H1 (cell line): Measurements from ENCODE around the gene TFDP3. TPM values are rescaled to one million over a fixed set of nuclear protein-coding genes. Genes with fewer than 3 reads are reported as not detected.

Experiments used
- CTCF ChIA-PET: fragments of 300-600 bp; sonication (Branson Sonifier 250); formaldehyde crosslinking; loops from one replicate; lab custom pipeline; 2021; ENCODE audit not compliant: partially characterized antibody; lab: Charles Lee
- POLR2A ChIA-PET: fragments of 300-600 bp; sonication (Branson Sonifier 250); formaldehyde crosslinking; loops from one replicate; lab custom pipeline; 2021; ENCODE audit warnings: inconsistent platforms; ENCODE audit not compliant: partially characterized antibody; lab: Charles Lee
- DNase-seq, 2 experiments: peaks; one replicate each; pipeline versions ENCODE4 v3.0.0 to v3.0.0-alpha.2; 2010 to 2022; ENCODE audit warnings: low spot score in 2 of 2, low read depth in 1 of 2, mixed read lengths in 1 of 2
- FAIRE-seq: peaks from 2 replicates; lab custom pipeline; 2011; peaks lifted over from hg19 to GRCh38; lab: Jason Lieb, UNC
- H2AFZ ChIP-seq: 2 replicates; pipeline ENCODE4 v1.8.1; 2012; ENCODE audit warnings: low read length, inconsistent platforms
- H2AK5ac ChIP-seq: 2 replicates; pipeline ENCODE4 v1.6.1; 2013; ENCODE audit warnings: low read depth, low read length
- H2BK120ac ChIP-seq: replicated peaks from 2 replicates; pipeline ENCODE3; 2013; ENCODE audit warnings: low read depth, low read length, inconsistent platforms
- H2BK12ac ChIP-seq: 2 replicates; pipeline ENCODE4 v1.6.1; 2013; ENCODE audit warnings: low read depth, low read length
- H2BK15ac ChIP-seq: 2 replicates; pipeline ENCODE4 v1.6.1; 2013; ENCODE audit warnings: low read length
- H2BK20ac ChIP-seq: 2 replicates; pipeline ENCODE4 v1.6.1; 2013; ENCODE audit warnings: low read length
- H2BK5ac ChIP-seq: 2 replicates; pipeline ENCODE4 v1.6.1; 2013; ENCODE audit warnings: low read depth, low read length
- H3K14ac ChIP-seq: 2 replicates; pipeline ENCODE4 v1.6.1; 2013; ENCODE audit warnings: inconsistent platforms; ENCODE audit not compliant: insufficient read length
- H3K18ac ChIP-seq: 2 replicates; pipeline ENCODE4 v1.6.1; 2013; ENCODE audit warnings: low read length; ENCODE audit errors: extremely low read depth
- H3K23ac ChIP-seq: 2 replicates; pipeline ENCODE4 v1.6.1; 2013; ENCODE audit warnings: inconsistent platforms; ENCODE audit not compliant: insufficient read length
- H3K23me2 ChIP-seq: 2 replicates; pipeline ENCODE4 v1.6.1; 2013; ENCODE audit warnings: low read depth, low read length
- H3K27ac ChIP-seq: 2 replicates; pipeline ENCODE4 v1.6.1; 2011; ENCODE audit warnings: low read depth, low read length, inconsistent platforms
- H3K27me3 ChIP-seq, 4 experiments: replicated peaks in 1 of 4; 1 replicate in 1 of 4; 2 replicates in 3 of 4; pipeline versions ENCODE4 v1.6.1 to v1.8.1; 2011 to 2013; ENCODE audit warnings: low read length in 3 of 4, mild to moderate bottlenecking in 3 of 4, inconsistent platforms in 2 of 4, mixed read lengths in 2 of 4, moderate library complexity in 1 of 4; ENCODE audit not compliant: control insufficient read depth in 3 of 4, insufficient read depth in 3 of 4; ENCODE audit errors: extremely low read depth in 1 of 4
- H3K36me3 ChIP-seq, 4 experiments: 2 replicates each; pipeline versions ENCODE4 v1.6.1 to v1.8.1; 2011 to 2013; ENCODE audit warnings: mild to moderate bottlenecking in 4 of 4, low read length in 3 of 4, moderate library complexity in 2 of 4, control low read depth in 1 of 4, inconsistent platforms in 1 of 4; ENCODE audit not compliant: insufficient read depth in 4 of 4, control insufficient read depth in 2 of 4
- H3K4ac ChIP-seq: replicated peaks from 2 replicates; pipeline ENCODE3; 2013; ENCODE audit warnings: low read length, low read depth, mixed read lengths, inconsistent platforms; ENCODE audit not compliant: insufficient read length
- H3K4me1 ChIP-seq, 4 experiments: replicated peaks in 1 of 4; 1 replicate in 1 of 4; 2 replicates in 3 of 4; pipeline versions ENCODE4 v1.6.1 to v1.8.1; 2011 to 2013; ENCODE audit warnings: low read length in 3 of 4, inconsistent platforms in 2 of 4, mixed read lengths in 1 of 4; ENCODE audit not compliant: insufficient read depth in 4 of 4, control insufficient read depth in 3 of 4
- H3K4me2 ChIP-seq, 2 experiments: 2 replicates each; pipeline versions ENCODE4 v1.6.1 to v1.8.1; 2011 to 2013; ENCODE audit warnings: low read depth in 2 of 2, low read length in 2 of 2, control low read depth in 1 of 2, inconsistent platforms in 1 of 2, mild to moderate bottlenecking in 1 of 2; ENCODE audit not compliant: insufficient read depth in 1 of 2
- H3K4me3 ChIP-seq, 4 experiments: fragments of 200-600, 300-600 bp in 1 of 4; sonication (generic), shearing (Covaris generic), sonication (Bioruptor Twin) in 1 of 4; 2 replicates each; pipeline versions ENCODE4 v1.5.1 to v1.8.1; 2011 to 2016; ENCODE audit warnings: low read length in 4 of 4, low read depth in 3 of 4, control low read depth in 2 of 4, inconsistent platforms in 2 of 4, mild to moderate bottlenecking in 2 of 4, mixed read lengths in 1 of 4, moderate library complexity in 1 of 4; ENCODE audit not compliant: insufficient read depth in 2 of 4; ENCODE audit errors: extremely low read depth in 1 of 4
- H3K56ac ChIP-seq: replicated peaks from 2 replicates; pipeline ENCODE3; 2013; ENCODE audit warnings: low read depth, mild to moderate bottlenecking, mixed read lengths, low read length, inconsistent platforms; ENCODE audit not compliant: insufficient read length
- H3K79me1 ChIP-seq: 2 replicates; pipeline ENCODE4 v1.6.1; 2013; ENCODE audit warnings: low read depth, low read length, control low read depth
- H3K79me2 ChIP-seq, 2 experiments: 2 replicates each; pipeline versions ENCODE4 v1.6.1 to v1.8.1; 2012 to 2013; ENCODE audit warnings: low read length in 2 of 2, mild to moderate bottlenecking in 2 of 2, inconsistent platforms in 1 of 2; ENCODE audit not compliant: insufficient read depth in 2 of 2, control insufficient read depth in 1 of 2
- H3K9ac ChIP-seq, 4 experiments: replicated peaks in 1 of 4; 1 replicate in 1 of 4; 2 replicates in 3 of 4; pipeline versions ENCODE4 v1.6.1 to v1.8.1; 2011 to 2013; ENCODE audit warnings: low read depth in 3 of 4, low read length in 3 of 4, control low read depth in 2 of 4, mild to moderate bottlenecking in 2 of 4, moderate library complexity in 2 of 4, inconsistent platforms in 1 of 4; ENCODE audit errors: extremely low read depth in 1 of 4
- H3K9me3 ChIP-seq, 2 experiments: 2 replicates each; pipeline versions ENCODE4 v1.6.1 to v1.8.1; 2012 to 2013; ENCODE audit warnings: mild to moderate bottlenecking in 2 of 2, moderate library complexity in 2 of 2, control low read depth in 1 of 2, inconsistent platforms in 1 of 2, low read depth in 1 of 2, low read length in 1 of 2, mixed read lengths in 1 of 2; ENCODE audit not compliant: insufficient read depth in 2 of 2
- H4K20me1 ChIP-seq, 2 experiments: replicated peaks in 1 of 2; 2 replicates each; pipeline versions ENCODE3 to v1.8.1; 2011 to 2013; ENCODE audit warnings: inconsistent platforms in 2 of 2, low read length in 2 of 2, mild to moderate bottlenecking in 1 of 2; ENCODE audit not compliant: insufficient read depth in 2 of 2, control insufficient read depth in 1 of 2
- H4K5ac ChIP-seq: 2 replicates; pipeline ENCODE4 v1.6.1; 2013; ENCODE audit warnings: low read length, low read depth, mixed read lengths, inconsistent platforms; ENCODE audit not compliant: insufficient read length
- H4K8ac ChIP-seq: 2 replicates; pipeline ENCODE4 v1.8.0; 2013; ENCODE audit warnings: mild to moderate bottlenecking, moderate library complexity, low read length, inconsistent platforms; ENCODE audit not compliant: insufficient read depth; ENCODE audit errors: extremely low read depth
- H4K91ac ChIP-seq: replicated peaks from 2 replicates; pipeline ENCODE3; 2013; ENCODE audit warnings: low read length, mixed read lengths, inconsistent platforms; ENCODE audit not compliant: insufficient read length
- HDAC6 ChIP-seq: IDR thresholded peaks from one replicate; pipeline ENCODE4 v1.7.1; 2012; ENCODE audit warnings: low read depth, mild to moderate bottlenecking, inconsistent platforms, low read length, moderate library complexity
- KDM5A ChIP-seq: fragments of 200-600 bp; IDR thresholded peaks from 2 replicates; pipeline ENCODE4 v1.7.1; 2012; ENCODE audit warnings: mild to moderate bottlenecking, low read length, inconsistent platforms, mixed read lengths
- POLR2AphosphoS5 ChIP-seq: IDR thresholded peaks from 2 replicates; pipeline ENCODE4 v1.6.1; 2011; ENCODE audit warnings: low read depth, low read length
- SP1 ChIP-seq: IDR thresholded peaks from 2 replicates; pipeline ENCODE4 v1.6.1; 2011; ENCODE audit warnings: low read depth, low read length
- WGBS, 2 experiments: shearing (Covaris generic) in 1 of 2; methylation state at CpG; one replicate each; pipeline versions ENCODE4 v1.1.6 to v1.1.7; 2013 to 2015; ENCODE audit warnings: low lambda C conversion rate in 2 of 2, mixed read lengths in 2 of 2, inconsistent platforms in 1 of 2, low coverage in 1 of 2, missing lambda C conversion rate in 1 of 2; ENCODE audit not compliant: insufficient replicate concordance in 2 of 2, insufficient coverage in 1 of 2, insufficient read length in 1 of 2; ENCODE audit errors: extremely low coverage in 1 of 2, missing lambda C conversion rate in 1 of 2; 5-methylcytosine and 5-hydroxymethylcytosine counted together
- polyA plus RNA-seq, 7 experiments: library from polyadenylated mRNA; depleted of rRNA in 3 of 7; stranded (reverse) in 5 of 7; unstranded in 2 of 7; fragments of >200 nt in 5 of 7; fragments of 200-250 nt in 2 of 7; gene quantifications; 1 replicate in 5 of 7; 2 replicates in 1 of 7; 4 replicates in 1 of 7; pipeline versions ENCODE4 v1.2.1 to v1.2.3, GENCODE V29; 2011 to 2013; ENCODE audit warnings: missing spikeins in 2 of 7, mixed read lengths in 2 of 7
- total RNA-seq: library from RNA; stranded (reverse); fragmentation: NEBNext Ultra II Directional; extraction: Animal tissue kit (Norgen Biotek cat#: 25700); gene quantifications from 2 replicates; pipeline ENCODE4 v1.2.1, GENCODE V29; 2021

Gene TFDP3
- total and polyA plus RNA-seq, 2 of the 8 experiments (the other 6 are each of a cell fraction or from before 2014, with no cell fraction given), result not detected

DNA sequence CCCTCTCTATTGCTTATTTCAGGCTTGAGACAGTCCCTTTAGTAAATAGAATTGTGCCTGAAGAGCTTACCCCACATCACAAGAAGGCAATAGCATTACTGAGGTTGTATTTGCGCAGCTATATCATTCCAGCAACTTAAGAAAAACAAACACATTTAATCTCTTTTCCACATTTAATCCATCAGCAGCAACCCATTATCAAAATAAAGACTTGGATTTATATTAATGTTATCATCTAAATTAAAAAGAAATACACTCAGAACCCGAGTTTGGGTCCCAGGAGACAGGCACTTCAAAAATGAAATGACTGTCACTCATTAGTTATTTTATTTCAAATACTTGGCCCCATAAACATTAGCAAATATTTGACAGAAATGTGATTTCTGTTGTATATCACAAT is 10.4 kb downstream of the TFDP3 start:
- H4K8ac ChIP-seq, result no peak overlapping the region
- H2AFZ ChIP-seq, result no peak overlapping the region
- H3K27ac ChIP-seq, result no peak overlapping the region
- TF ChIP-seq HDAC6, result no peak
- TF ChIP-seq POLR2AphosphoS5, result no peak
- TF ChIP-seq KDM5A, result no peak
- no peak for TF ChIP-seq SP1
- no peak overlapping the region for H3K9ac ChIP-seq
- H3K79me1 ChIP-seq, result no peaks in the 10 kb centered on the region
- no peaks in the 10 kb centered on the region for H4K20me1 ChIP-seq
- FAIRE-seq (no peak), DNase-seq (no peak)
- no peak overlapping the region for H2BK15ac ChIP-seq
- no peaks in the 10 kb centered on the region for H3K27me3 ChIP-seq
- H3K36me3 ChIP-seq, result no peaks in the 10 kb centered on the region
- H3K4me1 ChIP-seq, result no peaks in the 10 kb centered on the region
- H2BK20ac ChIP-seq, result no peak overlapping the region
- H2BK120ac ChIP-seq, result no peak overlapping the region
- no peak overlapping the region for H2BK12ac ChIP-seq
- H4K5ac ChIP-seq, result no peak overlapping the region
- H3K79me2 ChIP-seq, result no peaks in the 10 kb centered on the region
- no peaks in the 10 kb centered on the region for H3K23me2 ChIP-seq
- no peaks in the 10 kb centered on the region for H3K9me3 ChIP-seq
- H2BK5ac ChIP-seq, result no peak overlapping the region
- no peak overlapping the region for H4K91ac ChIP-seq
- ChIA-PET CTCF (no interaction called here), POLR2A (no interaction called here)
- no peak overlapping the region for H3K56ac ChIP-seq
- H3K4me3 ChIP-seq, result no peak overlapping the region
- no peak overlapping the region for H3K4me2 ChIP-seq
- H2AK5ac ChIP-seq, result no peak overlapping the region
- no peak overlapping the region for H3K4ac ChIP-seq
- H3K23ac ChIP-seq, result no peak overlapping the region
- H3K18ac ChIP-seq, result no peak overlapping the region
- 95% methylated on average over 2 of the region's 2 CpGs; no CpG with 5 or more reads in 1 of the 2 experiments for WGBS, 2 experiments
- no peak overlapping the region for H3K14ac ChIP-seq
